ENCODE measurements around the gene KAT14. TPM values are rescaled to one million over a fixed set of nuclear protein-coding genes. Genes with fewer than 3 reads are reported as not detected.

KAT14 gene
- total RNA-seq, 3 donors from 2014 or later = 11.1 to 17.4 (median 14.9) TPM

- TF ChIP-seq POLR2AphosphoS5 (IDR thresholded peaks at IDR 0.05) (no peak), CTCF (IDR thresholded peaks at IDR 0.05) (no peak), POLR2A (IDR thresholded peaks at IDR 0.05) (no peak)
- Histone ChIP-seq H3K4me1 (no peaks in the 10 kb centered on the region), H3K36me3 (no peaks in the 10 kb centered on the region), H3K4me3 (no peak overlapping the region), H3K27me3 (no peaks in the 10 kb centered on the region), H3K9me3 (peaks cover 0 to 4% of the 10 kb centered on the region in 2 donors), H3K27ac (no peak overlapping the region)
- intact Hi-C loops (cut with DNase I; ENCODE audit: low total_unique reads) = no loop called here
- no peak for DNase-seq (ENCODE audit: low spot score in 2 of 2)
These were observed 95.8 kb downstream of the KAT14 start for GRCh38 chr20:18233408-18233943.

Other genes starting within 250 kb of the KAT14 start
- 100 to 1,000 TPM in 2 of 3 donors, 10 to 100 TPM in 1; 96.7 to 127 (median 122) TPM for gene SNX5, start 169.1 kb upstream of the KAT14 start, total RNA-seq
- 10 to 100 TPM in 2 of 3 donors, 1 to 10 TPM in 1; 7.8 to 26.2 (median 18.7) TPM for gene MGME1, start 168.8 kb upstream of the KAT14 start, total RNA-seq
- 10 to 100 TPM in 2 of 3 donors, not detected in 1; 21.0 to 34.1 TPM for gene OVOL2, start 79.9 kb upstream of the KAT14 start, total RNA-seq
- gene PET117, start within 50 bp of the KAT14 start, total RNA-seq = 10 to 100 TPM; 12.3 to 13.8 (median 13.6) TPM
- gene ZNF133, start 150.7 kb downstream of the KAT14 start, total RNA-seq = 10 to 100 TPM; 20.0 to 37.5 (median 33.1) TPM

Measured in breast epithelium (tissue), 4 donors.